Thoracic aorta (tissue), 2 donors: ENCODE measurements around the gene ITGAV. TPM values are rescaled to one million over a fixed set of nuclear protein-coding genes. Genes with fewer than 3 reads are reported as not detected.

Source experiments
- ATAC-seq: fragments of 150-250 bp; one replicate; pipeline ENCODE4 v1.8.0; 2017; ENCODE audit warnings: low read depth; ENCODE audit not compliant: insufficient number of reproducible peaks, low FRiP score
- DNase-seq: peaks from one replicate; pipeline ENCODE4 v3.0.0-alpha.2; 2020; ENCODE audit warnings: low spot score
- H3K27ac ChIP-seq, 2 donors: fragments of 200-600 bp; sonication (generic); 1 replicate in 1 of 2; 2 replicates in 1 of 2; pipeline ENCODE4 v1.5.1; 2016; ENCODE audit warnings: mild to moderate bottlenecking in 2 of 2, moderate library complexity in 2 of 2
- H3K27me3 ChIP-seq: fragments of 200-600 bp; sonication (generic); replicated peaks from 2 replicates; pipeline ENCODE4 v1.6.0; 2016; ENCODE audit warnings: mild to moderate bottlenecking; ENCODE audit not compliant: insufficient read depth
- H3K36me3 ChIP-seq: fragments of 200-600 bp; sonication (generic); one replicate; pipeline ENCODE4 v1.5.1; 2016
- H3K4me1 ChIP-seq, 2 donors: fragments of 200-600 bp; sonication (generic); 1 replicate in 1 of 2; 2 replicates in 1 of 2; pipeline versions ENCODE4 v1.5.1 to v1.6.0; 2016; ENCODE audit warnings: low read depth in 2 of 2, mild to moderate bottlenecking in 1 of 2; ENCODE audit not compliant: control insufficient read depth in 1 of 2
- H3K4me3 ChIP-seq: fragments of 200-600 bp; sonication (generic); 2 replicates; pipeline ENCODE4 v1.5.1; 2016; ENCODE audit warnings: mild to moderate bottlenecking
- H3K9me3 ChIP-seq: fragments of 200-600 bp; sonication (generic); 2 replicates; pipeline ENCODE4 v1.5.1; 2016
- CTCF ChIP-seq: fragments of 200-600 bp; sonication (generic); IDR thresholded peaks from one replicate; pipeline ENCODE4 v1.5.1; 2019; ENCODE audit warnings: antibody characterized with exemption
- total RNA-seq, 2 donors: library from RNA; depleted of rRNA; stranded (reverse); fragments of >200 nt; gene quantifications; one replicate each; pipeline versions ENCODE4 v1.1.0 to v1.2.3, GENCODE V29; 2016

Gene ITGAV
- total RNA-seq, 2 donors from 2014 or later = 160 to 195 TPM

GRCh38 chr2:186636800-186637496 is 47.1 kb downstream of the ITGAV start:
- H3K9me3 ChIP-seq = no peaks in the 10 kb centered on the region
- H3K27me3 ChIP-seq = no peaks in the 10 kb centered on the region
- no peak overlapping the region for H3K27ac ChIP-seq
- ATAC-seq (no peak), DNase-seq (no peak)
- H3K4me3 ChIP-seq = no peak overlapping the region
- TF ChIP-seq CTCF = no peak
- peaks cover 0 to 4% of the 10 kb centered on the region in 2 donors for H3K4me1 ChIP-seq
- peaks cover 4% of the 10 kb centered on the region for H3K36me3 ChIP-seq

GRCh38 chr2:186637497-186637800 is 47.6 kb downstream of the ITGAV start:
- DNase-seq = no peak
- TF ChIP-seq CTCF = no peak
- ATAC-seq = no peak
- Histone ChIP-seq H3K4me3 (no peak overlapping the region), H3K36me3 (peaks cover 5% of the 10 kb centered on the region), H3K4me1 (peaks cover 0 to 4% of the 10 kb centered on the region in 2 donors), H3K27me3 (no peaks in the 10 kb centered on the region), H3K9me3 (no peaks in the 10 kb centered on the region), H3K27ac (no peak overlapping the region)

- no peak overlapping the region for H3K4me3 ChIP-seq
- peaks cover 0 to 4% of the 10 kb centered on the region in 2 donors for H3K4me1 ChIP-seq
- no peaks in the 10 kb centered on the region for H3K27me3 ChIP-seq
- ATAC-seq (no peak), DNase-seq (no peak)
- TF ChIP-seq CTCF = no peak
- no peak overlapping the region for H3K27ac ChIP-seq
- H3K9me3 ChIP-seq = no peaks in the 10 kb centered on the region
- H3K36me3 ChIP-seq = peaks cover 15% of the 10 kb centered on the region
These were observed 50.1 kb downstream of the ITGAV start for GRCh38 chr2:186639939-186640338.

- H3K36me3 ChIP-seq = peaks cover 15% of the 10 kb centered on the region
- H3K27ac ChIP-seq = no peak overlapping the region
These were observed 51.4 kb downstream of the ITGAV start for GRCh38 chr2:186641132-186641806.

More at GRCh38 chr2:186641132-186641806, 51.4 kb downstream of the ITGAV start:
- H3K4me1 ChIP-seq = peaks cover 0 to 4% of the 10 kb centered on the region in 2 donors
- no peak for TF ChIP-seq CTCF
- no peak for DNase-seq
- ATAC-seq = no peak
- no peaks in the 10 kb centered on the region for H3K9me3 ChIP-seq
- no peaks in the 10 kb centered on the region for H3K27me3 ChIP-seq
- no peak overlapping the region for H3K4me3 ChIP-seq
